Prostate gland (tissue), 2 donors: Measurements from ENCODE around the gene DOCK4.

Experiments
- CTCF ChIP-seq, 4 experiments: fragments of 200-600 bp in 2 of 4; fragments of 450-650 bp in 2 of 4; sonication (generic) in 2 of 4; IDR thresholded peaks; 1 replicate in 3 of 4; 2 replicates in 1 of 4; pipeline ENCODE4 v1.5.1; 2016 to 2019; ENCODE audit warnings: antibody characterized with exemption in 4 of 4, mild to moderate bottlenecking in 2 of 4, moderate library complexity in 2 of 4
- POLR2A ChIP-seq: fragments of 450-650 bp; IDR thresholded peaks from one replicate; pipeline ENCODE4 v1.6.1; 2016; ENCODE audit warnings: antibody characterized with exemption, mild to moderate bottlenecking
- POLR2AphosphoS5 ChIP-seq: sonication (generic); formaldehyde crosslinking; IDR thresholded peaks from one replicate; pipeline ENCODE4 v1.6.1; 2017; ENCODE audit warnings: antibody characterized with exemption

- TF ChIP-seq CTCF (IDR thresholded peaks at IDR 0.05): no peak
- no peak for TF ChIP-seq POLR2A
- TF ChIP-seq POLR2AphosphoS5: no peak
Measured at GRCh38 chr7:112252691-112253090, 46.5 kb upstream of the DOCK4 start.
